H1 (cell line): ENCODE measurements around the gene DOK6. TPM values are rescaled to one million over a fixed set of nuclear protein-coding genes. Genes with fewer than 3 reads are reported as not detected.

ENCODE experiments used
- CTCF ChIA-PET: fragments of 300-600 bp; sonication (Branson Sonifier 250); formaldehyde crosslinking; loops from one replicate; lab custom pipeline; 2021; ENCODE audit not compliant: partially characterized antibody; lab: Charles Lee
- POLR2A ChIA-PET: fragments of 300-600 bp; sonication (Branson Sonifier 250); formaldehyde crosslinking; loops from one replicate; lab custom pipeline; 2021; ENCODE audit warnings: inconsistent platforms; ENCODE audit not compliant: partially characterized antibody; lab: Charles Lee
- DNase-seq, 2 experiments: peaks; one replicate each; pipeline versions ENCODE4 v3.0.0 to v3.0.0-alpha.2; 2010 to 2022; ENCODE audit warnings: low spot score in 2 of 2, low read depth in 1 of 2, mixed read lengths in 1 of 2
- FAIRE-seq: peaks from 2 replicates; lab custom pipeline; 2011; peaks lifted over from hg19 to GRCh38; lab: Jason Lieb, UNC
- H2AFZ ChIP-seq: 2 replicates; pipeline ENCODE4 v1.8.1; 2012; ENCODE audit warnings: low read length, inconsistent platforms
- H2AK5ac ChIP-seq: 2 replicates; pipeline ENCODE4 v1.6.1; 2013; ENCODE audit warnings: low read depth, low read length
- H2BK120ac ChIP-seq: replicated peaks from 2 replicates; pipeline ENCODE3; 2013; ENCODE audit warnings: low read depth, low read length, inconsistent platforms
- H2BK12ac ChIP-seq: 2 replicates; pipeline ENCODE4 v1.6.1; 2013; ENCODE audit warnings: low read depth, low read length
- H2BK15ac ChIP-seq: 2 replicates; pipeline ENCODE4 v1.6.1; 2013; ENCODE audit warnings: low read length
- H2BK20ac ChIP-seq: 2 replicates; pipeline ENCODE4 v1.6.1; 2013; ENCODE audit warnings: low read length
- H2BK5ac ChIP-seq: 2 replicates; pipeline ENCODE4 v1.6.1; 2013; ENCODE audit warnings: low read depth, low read length
- H3K14ac ChIP-seq: 2 replicates; pipeline ENCODE4 v1.6.1; 2013; ENCODE audit warnings: inconsistent platforms; ENCODE audit not compliant: insufficient read length
- H3K18ac ChIP-seq: 2 replicates; pipeline ENCODE4 v1.6.1; 2013; ENCODE audit warnings: low read length; ENCODE audit errors: extremely low read depth
- H3K23ac ChIP-seq: 2 replicates; pipeline ENCODE4 v1.6.1; 2013; ENCODE audit warnings: inconsistent platforms; ENCODE audit not compliant: insufficient read length
- H3K23me2 ChIP-seq: 2 replicates; pipeline ENCODE4 v1.6.1; 2013; ENCODE audit warnings: low read depth, low read length
- H3K27ac ChIP-seq: 2 replicates; pipeline ENCODE4 v1.6.1; 2011; ENCODE audit warnings: low read depth, low read length, inconsistent platforms
- H3K27me3 ChIP-seq, 4 experiments: replicated peaks in 1 of 4; 1 replicate in 1 of 4; 2 replicates in 3 of 4; pipeline versions ENCODE4 v1.6.1 to v1.8.1; 2011 to 2013; ENCODE audit warnings: low read length in 3 of 4, mild to moderate bottlenecking in 3 of 4, inconsistent platforms in 2 of 4, mixed read lengths in 2 of 4, moderate library complexity in 1 of 4; ENCODE audit not compliant: control insufficient read depth in 3 of 4, insufficient read depth in 3 of 4; ENCODE audit errors: extremely low read depth in 1 of 4
- H3K36me3 ChIP-seq, 4 experiments: 2 replicates each; pipeline versions ENCODE4 v1.6.1 to v1.8.1; 2011 to 2013; ENCODE audit warnings: mild to moderate bottlenecking in 4 of 4, low read length in 3 of 4, moderate library complexity in 2 of 4, control low read depth in 1 of 4, inconsistent platforms in 1 of 4; ENCODE audit not compliant: insufficient read depth in 4 of 4, control insufficient read depth in 2 of 4
- H3K4ac ChIP-seq: replicated peaks from 2 replicates; pipeline ENCODE3; 2013; ENCODE audit warnings: low read length, low read depth, mixed read lengths, inconsistent platforms; ENCODE audit not compliant: insufficient read length
- H3K4me1 ChIP-seq, 4 experiments: replicated peaks in 1 of 4; 1 replicate in 1 of 4; 2 replicates in 3 of 4; pipeline versions ENCODE4 v1.6.1 to v1.8.1; 2011 to 2013; ENCODE audit warnings: low read length in 3 of 4, inconsistent platforms in 2 of 4, mixed read lengths in 1 of 4; ENCODE audit not compliant: insufficient read depth in 4 of 4, control insufficient read depth in 3 of 4
- H3K4me2 ChIP-seq, 2 experiments: 2 replicates each; pipeline versions ENCODE4 v1.6.1 to v1.8.1; 2011 to 2013; ENCODE audit warnings: low read depth in 2 of 2, low read length in 2 of 2, control low read depth in 1 of 2, inconsistent platforms in 1 of 2, mild to moderate bottlenecking in 1 of 2; ENCODE audit not compliant: insufficient read depth in 1 of 2
- H3K4me3 ChIP-seq, 4 experiments: fragments of 200-600, 300-600 bp in 1 of 4; sonication (generic), shearing (Covaris generic), sonication (Bioruptor Twin) in 1 of 4; 2 replicates each; pipeline versions ENCODE4 v1.5.1 to v1.8.1; 2011 to 2016; ENCODE audit warnings: low read length in 4 of 4, low read depth in 3 of 4, control low read depth in 2 of 4, inconsistent platforms in 2 of 4, mild to moderate bottlenecking in 2 of 4, mixed read lengths in 1 of 4, moderate library complexity in 1 of 4; ENCODE audit not compliant: insufficient read depth in 2 of 4; ENCODE audit errors: extremely low read depth in 1 of 4
- H3K56ac ChIP-seq: replicated peaks from 2 replicates; pipeline ENCODE3; 2013; ENCODE audit warnings: low read depth, mild to moderate bottlenecking, mixed read lengths, low read length, inconsistent platforms; ENCODE audit not compliant: insufficient read length
- H3K79me1 ChIP-seq: 2 replicates; pipeline ENCODE4 v1.6.1; 2013; ENCODE audit warnings: low read depth, low read length, control low read depth
- H3K79me2 ChIP-seq, 2 experiments: 2 replicates each; pipeline versions ENCODE4 v1.6.1 to v1.8.1; 2012 to 2013; ENCODE audit warnings: low read length in 2 of 2, mild to moderate bottlenecking in 2 of 2, inconsistent platforms in 1 of 2; ENCODE audit not compliant: insufficient read depth in 2 of 2, control insufficient read depth in 1 of 2
- H3K9ac ChIP-seq, 4 experiments: replicated peaks in 1 of 4; 1 replicate in 1 of 4; 2 replicates in 3 of 4; pipeline versions ENCODE4 v1.6.1 to v1.8.1; 2011 to 2013; ENCODE audit warnings: low read depth in 3 of 4, low read length in 3 of 4, control low read depth in 2 of 4, mild to moderate bottlenecking in 2 of 4, moderate library complexity in 2 of 4, inconsistent platforms in 1 of 4; ENCODE audit errors: extremely low read depth in 1 of 4
- H3K9me3 ChIP-seq, 2 experiments: 2 replicates each; pipeline versions ENCODE4 v1.6.1 to v1.8.1; 2012 to 2013; ENCODE audit warnings: mild to moderate bottlenecking in 2 of 2, moderate library complexity in 2 of 2, control low read depth in 1 of 2, inconsistent platforms in 1 of 2, low read depth in 1 of 2, low read length in 1 of 2, mixed read lengths in 1 of 2; ENCODE audit not compliant: insufficient read depth in 2 of 2
- H4K20me1 ChIP-seq, 2 experiments: replicated peaks in 1 of 2; 2 replicates each; pipeline versions ENCODE3 to v1.8.1; 2011 to 2013; ENCODE audit warnings: inconsistent platforms in 2 of 2, low read length in 2 of 2, mild to moderate bottlenecking in 1 of 2; ENCODE audit not compliant: insufficient read depth in 2 of 2, control insufficient read depth in 1 of 2
- H4K5ac ChIP-seq: 2 replicates; pipeline ENCODE4 v1.6.1; 2013; ENCODE audit warnings: low read length, low read depth, mixed read lengths, inconsistent platforms; ENCODE audit not compliant: insufficient read length
- H4K8ac ChIP-seq: 2 replicates; pipeline ENCODE4 v1.8.0; 2013; ENCODE audit warnings: mild to moderate bottlenecking, moderate library complexity, low read length, inconsistent platforms; ENCODE audit not compliant: insufficient read depth; ENCODE audit errors: extremely low read depth
- H4K91ac ChIP-seq: replicated peaks from 2 replicates; pipeline ENCODE3; 2013; ENCODE audit warnings: low read length, mixed read lengths, inconsistent platforms; ENCODE audit not compliant: insufficient read length
- ASH2L ChIP-seq: fragments of 200-600, 300-600 bp; sonication (generic); IDR thresholded peaks from one replicate; pipeline ENCODE4 v1.7.1; 2017; ENCODE audit warnings: low read length
- BCL11A ChIP-seq, 2 experiments: IDR thresholded peaks; one replicate each; pipeline ENCODE4 v1.6.1; 2011; ENCODE audit warnings: low read depth in 2 of 2, low read length in 2 of 2, mild to moderate bottlenecking in 2 of 2
- E2F6 ChIP-seq: IDR thresholded peaks from 2 replicates; pipeline ENCODE4 v1.6.1; 2012; ENCODE audit warnings: inconsistent platforms
- HDAC6 ChIP-seq: IDR thresholded peaks from one replicate; pipeline ENCODE4 v1.7.1; 2012; ENCODE audit warnings: low read depth, mild to moderate bottlenecking, inconsistent platforms, low read length, moderate library complexity
- RXRA ChIP-seq: IDR thresholded peaks from 2 replicates; pipeline ENCODE4 v1.6.1; 2011; ENCODE audit warnings: low read depth, mild to moderate bottlenecking, low read length, moderate library complexity; ENCODE audit not compliant: insufficient read depth
- SP4 ChIP-seq: IDR thresholded peaks from 2 replicates; pipeline ENCODE4 v1.6.1; 2012; ENCODE audit warnings: low read length, inconsistent platforms
- SUZ12 ChIP-seq: fragments of 200-600 bp; sonication (generic); IDR thresholded peaks from 2 replicates; pipeline ENCODE4 v1.6.1; 2012; ENCODE audit warnings: mild to moderate bottlenecking, inconsistent platforms, low read length, moderate library complexity, mixed read lengths
- polyA plus RNA-seq, 7 experiments: library from polyadenylated mRNA; depleted of rRNA in 3 of 7; stranded (reverse) in 5 of 7; unstranded in 2 of 7; fragments of >200 nt in 5 of 7; fragments of 200-250 nt in 2 of 7; gene quantifications; 1 replicate in 5 of 7; 2 replicates in 1 of 7; 4 replicates in 1 of 7; pipeline versions ENCODE4 v1.2.1 to v1.2.3, GENCODE V29; 2011 to 2013; ENCODE audit warnings: missing spikeins in 2 of 7, mixed read lengths in 2 of 7
- total RNA-seq: library from RNA; stranded (reverse); fragmentation: NEBNext Ultra II Directional; extraction: Animal tissue kit (Norgen Biotek cat#: 25700); gene quantifications from 2 replicates; pipeline ENCODE4 v1.2.1, GENCODE V29; 2021

DOK6 gene
- total and polyA plus RNA-seq, 2 of the 8 experiments (the other 6 are each of a cell fraction or from before 2014, with no cell fraction given), result 0.33 to 0.50 TPM

GRCh38 chr18:69432847-69433246 is 32.2 kb downstream of the DOK6 start:
- Histone ChIP-seq H3K79me2 (no peaks in the 10 kb centered on the region), H2BK15ac (no peak overlapping the region), H4K91ac (no peak overlapping the region), H2BK20ac (no peak overlapping the region), H3K4ac (no peak overlapping the region), H3K4me1 (no peaks in the 10 kb centered on the region), H4K20me1 (no peaks in the 10 kb centered on the region), H3K79me1 (no peaks in the 10 kb centered on the region), H3K27ac (no peak overlapping the region), H2BK120ac (no peak overlapping the region), H3K36me3 (no peaks in the 10 kb centered on the region), H3K23me2 (no peaks in the 10 kb centered on the region), H4K5ac (no peak overlapping the region), H2AK5ac (no peak overlapping the region), H3K18ac (no peak overlapping the region), H2AFZ (no peak overlapping the region), H3K14ac (no peak overlapping the region), H2BK12ac (no peak overlapping the region), H3K27me3 (no peaks in the 10 kb centered on the region), H4K8ac (no peak overlapping the region), H3K56ac (no peak overlapping the region), H3K23ac (no peak overlapping the region), H2BK5ac (no peak overlapping the region), H3K4me2 (no peak overlapping the region), H3K9me3 (no peaks in the 10 kb centered on the region), H3K9ac (no peak overlapping the region), H3K4me3 (no peak overlapping the region)
- no peak for DNase-seq
- CTCF ChIA-PET, result no interaction called here
- TF ChIP-seq ASH2L, result no peak
- TF ChIP-seq SUZ12, result no peak
- TF ChIP-seq SP4, result no peak
- no peak for TF ChIP-seq BCL11A (IDR thresholded peaks at IDR 0.05; ENCODE audit: low read depth in 2 of 2, low read length in 2 of 2)
- no peak for TF ChIP-seq RXRA
- TF ChIP-seq HDAC6, result no peak
- no peak for TF ChIP-seq E2F6
- no peak for FAIRE-seq
- POLR2A ChIA-PET, result no interaction called here
